Peyer's patch (tissue), 4 donors: ENCODE data around the gene OR5AU1. TPM values are rescaled to one million over a fixed set of nuclear protein-coding genes. Genes with fewer than 3 reads are reported as not detected.

ENCODE experiments used
- DNase-seq, 3 donors: peaks; one replicate each; pipeline ENCODE4 v3.0.0-alpha.2; 2017 to 2019
- H3K27ac ChIP-seq, 4 donors: fragments of 200-600 bp; sonication (generic); one replicate each; pipeline ENCODE4 v1.5.1; 2016 to 2019
- H3K27me3 ChIP-seq, 2 donors: fragments of 200-600 bp; sonication (generic); one replicate each; pipeline ENCODE4 v1.5.1; 2019
- H3K36me3 ChIP-seq, 3 donors: fragments of 200-600 bp; sonication (generic); one replicate each; pipeline ENCODE4 v1.5.1; 2016 to 2019
- H3K4me1 ChIP-seq, 4 donors: fragments of 200-600 bp; sonication (generic); one replicate each; pipeline ENCODE4 v1.5.1; 2016 to 2019
- H3K4me3 ChIP-seq, 4 donors: fragments of 200-600 bp; sonication (generic); 1 replicate in 3 of 4; 2 replicates in 1 of 4; pipeline ENCODE4 v1.5.1; 2016 to 2019; ENCODE audit warnings: mild to moderate bottlenecking in 1 of 4
- H3K9me3 ChIP-seq, 4 donors: fragments of 200-600 bp; sonication (generic); one replicate each; pipeline ENCODE4 v1.5.1; 2016 to 2019; ENCODE audit warnings: mild to moderate bottlenecking in 1 of 4
- POLR2A ChIP-seq, 2 donors: fragments of 450-650 bp; IDR thresholded peaks; one replicate each; pipeline ENCODE4 v1.5.1; 2017; ENCODE audit warnings: antibody characterized with exemption in 2 of 2, mild to moderate bottlenecking in 2 of 2, moderate library complexity in 2 of 2
- small RNA-seq, 2 donors: library from RNA; depleted of rRNA; stranded (forward); fragments of <200 nt; gene quantifications; one replicate each; pipeline ENCODE3, GENCODE V24; 2016
- total RNA-seq, 4 donors: library from RNA; depleted of rRNA; stranded (reverse); fragments of >200 nt; gene quantifications; one replicate each; pipeline ENCODE4 v1.1.0, GENCODE V29; 2016
- TF ChIP-seq, protein P1 (sequence below), 6 experiments: fragments of 450-650 bp in 4 of 6; fragments of 200-600 bp in 2 of 6; sonication (generic) in 1 of 6; IDR thresholded peaks; one replicate each; pipeline ENCODE4 v1.5.1; 2017 to 2019; ENCODE audit warnings: antibody characterized with exemption in 6 of 6, mild to moderate bottlenecking in 3 of 6, moderate library complexity in 1 of 6

Gene OR5AU1
- total RNA-seq, 4 donors from 2014 or later, result not detected

DNA sequence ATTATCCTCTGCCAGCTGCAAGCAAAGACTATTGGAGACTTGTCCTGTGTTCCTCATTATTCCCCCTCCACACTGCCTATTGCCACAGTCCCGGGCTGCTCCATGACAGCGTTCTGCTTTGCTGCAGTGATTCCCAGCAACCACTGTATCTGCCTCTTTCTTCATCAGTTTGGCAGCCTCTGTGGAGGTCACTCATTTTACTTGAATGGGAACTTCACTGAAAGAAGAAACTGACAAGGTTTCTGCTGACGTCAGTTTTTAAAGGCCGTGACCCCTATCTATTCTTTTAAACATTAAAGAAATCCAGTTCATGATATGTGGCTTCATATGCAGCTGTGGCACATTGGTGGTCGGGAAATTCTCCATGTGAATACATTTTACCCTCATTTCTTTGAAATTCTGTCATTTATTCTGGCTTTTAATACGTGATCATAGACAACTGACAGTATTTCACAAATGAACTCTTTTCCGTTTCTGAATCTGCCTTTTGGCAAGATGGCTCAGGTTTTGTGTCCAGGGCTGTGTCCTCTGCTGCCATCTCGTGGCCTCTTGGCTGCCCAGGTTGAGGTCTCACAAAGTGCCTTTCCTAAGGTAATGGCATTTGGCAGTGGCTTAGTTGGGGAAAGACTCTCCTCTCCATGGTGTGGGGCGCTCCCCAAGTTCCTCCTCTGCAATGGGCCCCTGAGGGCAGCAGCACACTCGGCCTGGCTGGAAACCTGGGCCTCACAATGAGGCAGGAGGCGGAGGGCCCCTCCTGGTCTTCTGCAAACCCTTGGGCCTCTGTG, 49.2 kb downstream of the OR5AU1 start:
- Histone ChIP-seq H3K27ac (peak overlapping the region in 3 of 4 donors; percentile 6 to 19 (median 18)), H3K4me1 (peaks cover 0 to 42% (median 12%) of the 10 kb centered on the region in 4 donors), H3K4me3 (no peak overlapping the region), H3K27me3 (no peaks in the 10 kb centered on the region), H3K36me3 (no peaks in the 10 kb centered on the region), H3K9me3 (peaks cover 0 to 4% (median 0%) of the 10 kb centered on the region in 4 donors)
- DNase-seq, result peak; percentile 77 to 94 (median 85)
- TF ChIP-seq, protein P1, sequence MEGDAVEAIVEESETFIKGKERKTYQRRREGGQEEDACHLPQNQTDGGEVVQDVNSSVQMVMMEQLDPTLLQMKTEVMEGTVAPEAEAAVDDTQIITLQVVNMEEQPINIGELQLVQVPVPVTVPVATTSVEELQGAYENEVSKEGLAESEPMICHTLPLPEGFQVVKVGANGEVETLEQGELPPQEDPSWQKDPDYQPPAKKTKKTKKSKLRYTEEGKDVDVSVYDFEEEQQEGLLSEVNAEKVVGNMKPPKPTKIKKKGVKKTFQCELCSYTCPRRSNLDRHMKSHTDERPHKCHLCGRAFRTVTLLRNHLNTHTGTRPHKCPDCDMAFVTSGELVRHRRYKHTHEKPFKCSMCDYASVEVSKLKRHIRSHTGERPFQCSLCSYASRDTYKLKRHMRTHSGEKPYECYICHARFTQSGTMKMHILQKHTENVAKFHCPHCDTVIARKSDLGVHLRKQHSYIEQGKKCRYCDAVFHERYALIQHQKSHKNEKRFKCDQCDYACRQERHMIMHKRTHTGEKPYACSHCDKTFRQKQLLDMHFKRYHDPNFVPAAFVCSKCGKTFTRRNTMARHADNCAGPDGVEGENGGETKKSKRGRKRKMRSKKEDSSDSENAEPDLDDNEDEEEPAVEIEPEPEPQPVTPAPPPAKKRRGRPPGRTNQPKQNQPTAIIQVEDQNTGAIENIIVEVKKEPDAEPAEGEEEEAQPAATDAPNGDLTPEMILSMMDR (IDR thresholded peaks at IDR 0.05), result peak; percentile 69 to 92 (median 87)
- no peak for TF ChIP-seq POLR2A (IDR thresholded peaks at IDR 0.05)

DNA sequence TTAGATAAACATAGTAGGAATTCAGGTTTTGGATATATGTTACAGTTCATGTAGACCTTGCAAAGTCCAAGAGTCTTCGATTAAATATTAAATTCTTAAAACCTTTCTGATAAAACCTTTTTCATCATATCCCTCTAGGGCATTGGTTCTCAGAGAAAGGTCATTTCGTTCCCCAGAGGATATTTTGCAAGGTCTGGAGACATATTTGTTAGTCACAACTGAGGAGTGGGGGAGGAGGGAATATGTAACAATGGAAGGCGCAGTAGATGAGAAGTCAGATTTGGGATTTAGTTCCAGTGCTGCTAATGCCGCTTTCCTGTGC, 49.7 kb downstream of the OR5AU1 start:
- no peak for TF ChIP-seq POLR2A (IDR thresholded peaks at IDR 0.05)
- TF ChIP-seq, protein P1 (IDR thresholded peaks at IDR 0.05), result no peak
- Histone ChIP-seq H3K9me3 (peaks cover 0 to 4% (median 0%) of the 10 kb centered on the region in 4 donors), H3K27me3 (no peaks in the 10 kb centered on the region), H3K4me3 (no peak overlapping the region), H3K4me1 (peaks cover 0 to 42% (median 12%) of the 10 kb centered on the region in 4 donors), H3K27ac (peak overlapping the region in 3 of 4 donors; percentile 6 to 19 (median 6)), H3K36me3 (no peaks in the 10 kb centered on the region)
- DNase-seq, result no peak

DNA sequence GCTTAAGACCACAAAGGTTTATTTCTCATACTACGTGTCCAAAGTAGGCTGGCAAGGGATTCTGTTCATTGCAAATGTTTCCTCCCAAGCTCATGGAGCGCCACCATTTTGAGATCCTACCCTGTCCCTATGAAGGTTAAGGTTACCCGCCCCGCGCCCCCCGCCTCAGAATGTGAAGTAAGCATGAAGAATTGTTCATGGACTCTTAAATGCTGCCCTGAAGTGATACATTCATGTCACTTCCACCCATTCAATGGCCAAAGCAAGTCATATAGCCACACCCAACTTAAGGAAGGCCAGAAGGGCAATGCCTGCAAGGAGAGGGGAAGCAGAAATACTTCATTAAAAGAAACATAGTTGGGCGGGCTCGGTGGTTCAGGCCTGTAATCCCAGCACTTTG, 50.8 kb downstream of the OR5AU1 start:
- Histone ChIP-seq H3K27ac (peak overlapping the region; percentile 93 to 97 (median 96)), H3K36me3 (no peaks in the 10 kb centered on the region), H3K9me3 (peaks cover 0 to 4% (median 0%) of the 10 kb centered on the region in 4 donors), H3K27me3 (no peaks in the 10 kb centered on the region), H3K4me3 (peak overlapping the region in 1 of 4 donors; percentile 65), H3K4me1 (peaks cover 0 to 42% (median 12%) of the 10 kb centered on the region in 4 donors)
- TF ChIP-seq POLR2A (IDR thresholded peaks at IDR 0.05), result no peak
- TF ChIP-seq, protein P1 (IDR thresholded peaks at IDR 0.05), result no peak
- no peak for DNase-seq

Small RNA genes lying within 50 kb of the gene (small RNA-seq; reads per million reads assigned to genes)
- 0 reads per million in 2 donors for gene RNU6-252P

Other genes starting within 250 kb of the OR5AU1 start
- not detected for gene RNASE2, start 200.6 kb downstream of the OR5AU1 start, total RNA-seq
- gene METTL17, start 166.1 kb downstream of the OR5AU1 start, total RNA-seq, result 100 to 1,000 TPM; 118 to 166 (median 124) TPM
- 1 to 10 TPM in 2 of 4 donors, not detected in 2; 1.0 to 1.1 TPM for gene SLC39A2, start 156.8 kb downstream of the OR5AU1 start, total RNA-seq
- 100 to 1,000 TPM in 3 of 4 donors, 10 to 100 TPM in 1; 85.6 to 137 (median 127) TPM for gene NDRG2, start 131.0 kb downstream of the OR5AU1 start, total RNA-seq
- not detected for gene TPPP2, start 125.8 kb downstream of the OR5AU1 start, total RNA-seq
- gene RNASE13, start 121.3 kb downstream of the OR5AU1 start, total RNA-seq, result not detected
- gene RNASE7, start 113.7 kb downstream of the OR5AU1 start, total RNA-seq, result not detected
- not detected for gene RNASE8, start 98.2 kb downstream of the OR5AU1 start, total RNA-seq
- gene ARHGEF40, start 85.8 kb downstream of the OR5AU1 start, total RNA-seq, result 10 to 100 TPM; 19.8 to 57.8 (median 34.6) TPM
- 10 to 100 TPM; 41.3 to 68.8 (median 63.2) TPM for gene ZNF219, start 57.4 kb downstream of the OR5AU1 start, total RNA-seq
- 100 to 1,000 TPM in 3 of 4 donors, 1 to 10 TPM in 1; 9.1 to 140 (median 124) TPM for gene TMEM253, start 55.0 kb downstream of the OR5AU1 start, total RNA-seq
- 100 to 1,000 TPM; 201 to 392 (median 259) TPM for gene HNRNPC, start 113.4 kb upstream of the OR5AU1 start, total RNA-seq
- 1 to 10 TPM in 1 of 4 donors, under 1 TPM in 1, not detected in 2; 0.40 to 3.3 TPM for gene RPGRIP1, start 124.0 kb upstream of the OR5AU1 start, total RNA-seq
- 10 to 100 TPM; 25.7 to 86.6 (median 37.5) TPM for gene SUPT16H, start 228.0 kb upstream of the OR5AU1 start, total RNA-seq